HUES6 (cell line): ENCODE results near the gene SND1.
A peak's percentile ranks its signal among the peaks of the same experiment; 100 is the strongest.

Experiments
- H3K27ac ChIP-seq: 2 replicates; pipeline ENCODE4 v1.7.0; 2013; ENCODE audit warnings: low read depth, mild to moderate bottlenecking, low read length, inconsistent platforms
- H3K27me3 ChIP-seq: 2 replicates; pipeline ENCODE4 v1.6.1; 2013; ENCODE audit warnings: low read length; ENCODE audit not compliant: control insufficient read depth, insufficient read depth
- H3K36me3 ChIP-seq: 2 replicates; pipeline ENCODE4 v1.6.1; 2013; ENCODE audit warnings: low read length; ENCODE audit not compliant: control insufficient read depth, insufficient read depth
- H3K4me1 ChIP-seq: 2 replicates; pipeline ENCODE4 v1.6.1; 2013; ENCODE audit warnings: low read length; ENCODE audit not compliant: control insufficient read depth, insufficient read depth
- H3K4me3 ChIP-seq: 2 replicates; pipeline ENCODE4 v1.5.1; 2013; ENCODE audit warnings: low read depth, low read length
- H3K9ac ChIP-seq: one replicate; pipeline ENCODE4 v1.6.1; 2013; ENCODE audit warnings: mild to moderate bottlenecking, low read length
- H3K9me3 ChIP-seq: 2 replicates; pipeline ENCODE4 v1.6.1; 2013; ENCODE audit warnings: low read depth, low read length; ENCODE audit not compliant: control insufficient read depth, insufficient read depth

Gene SND1

GRCh38 chr7:128092221-128092620 lies 440.2 kb downstream of the SND1 start:
- no peak overlapping the region for H3K4me3 ChIP-seq
- H3K27ac ChIP-seq = no peak overlapping the region
- H3K9ac ChIP-seq = no peak overlapping the region
- H3K4me1 ChIP-seq = no peaks in the 10 kb centered on the region
- H3K9me3 ChIP-seq = no peaks in the 10 kb centered on the region
- no peaks in the 10 kb centered on the region for H3K27me3 ChIP-seq
- peaks cover 72% of the 10 kb centered on the region for H3K36me3 ChIP-seq

- H3K9ac ChIP-seq = no peak overlapping the region
- no peaks in the 10 kb centered on the region for H3K9me3 ChIP-seq
- H3K4me1 ChIP-seq = no peaks in the 10 kb centered on the region
- no peak overlapping the region for H3K27ac ChIP-seq
- no peaks in the 10 kb centered on the region for H3K27me3 ChIP-seq
- peaks cover 61% of the 10 kb centered on the region for H3K36me3 ChIP-seq
- H3K4me3 ChIP-seq = no peak overlapping the region
Measured at GRCh38 chr7:128093614-128094570, 441.9 kb downstream of the SND1 start.

- H3K36me3 ChIP-seq = peaks cover 54% of the 10 kb centered on the region
- no peaks in the 10 kb centered on the region for H3K9me3 ChIP-seq
- no peak overlapping the region for H3K4me3 ChIP-seq
- H3K27me3 ChIP-seq = no peaks in the 10 kb centered on the region
- H3K4me1 ChIP-seq = no peaks in the 10 kb centered on the region
- H3K27ac ChIP-seq = no peak overlapping the region
- no peak overlapping the region for H3K9ac ChIP-seq
Measured at GRCh38 chr7:128094686-128095085, 442.7 kb downstream of the SND1 start.

- H3K4me3 ChIP-seq = no peak overlapping the region
- H3K36me3 ChIP-seq = peaks cover 29% of the 10 kb centered on the region
Measured at GRCh38 chr7:128097211-128097731, 445.3 kb downstream of the SND1 start.

GRCh38 chr7:128098629-128099028 lies 446.6 kb downstream of the SND1 start:
- Histone ChIP-seq H3K9me3 (no peaks in the 10 kb centered on the region), H3K4me3 (no peak overlapping the region), H3K27me3 (peaks cover 18% of the 10 kb centered on the region), H3K36me3 (peaks cover 16% of the 10 kb centered on the region), H3K27ac (no peak overlapping the region), H3K4me1 (no peaks in the 10 kb centered on the region), H3K9ac (no peak overlapping the region)

More at GRCh38 chr7:128097211-128097731, 445.3 kb downstream of the SND1 start:
- no peaks in the 10 kb centered on the region for H3K9me3 ChIP-seq
- H3K9ac ChIP-seq = no peak overlapping the region
- no peak overlapping the region for H3K27ac ChIP-seq
- no peaks in the 10 kb centered on the region for H3K4me1 ChIP-seq
- peaks cover 5% of the 10 kb centered on the region for H3K27me3 ChIP-seq

GRCh38 chr7:128099204-128099671 lies 447.2 kb downstream of the SND1 start:
- H3K27ac ChIP-seq = no peak overlapping the region
- no peak overlapping the region for H3K9ac ChIP-seq
- H3K27me3 ChIP-seq = peaks cover 24% of the 10 kb centered on the region
- H3K36me3 ChIP-seq = peaks cover 10% of the 10 kb centered on the region
- no peak overlapping the region for H3K4me3 ChIP-seq
- H3K4me1 ChIP-seq = no peaks in the 10 kb centered on the region
- no peaks in the 10 kb centered on the region for H3K9me3 ChIP-seq

GRCh38 chr7:128100225-128100948 lies 448.4 kb downstream of the SND1 start:
- Histone ChIP-seq H3K4me1 (no peaks in the 10 kb centered on the region), H3K36me3 (no peaks in the 10 kb centered on the region), H3K27ac (no peak overlapping the region), H3K27me3 (peaks cover 35% of the 10 kb centered on the region), H3K4me3 (no peak overlapping the region), H3K9ac (no peak overlapping the region), H3K9me3 (no peaks in the 10 kb centered on the region)

GRCh38 chr7:128100949-128101713 lies 449.1 kb downstream of the SND1 start:
- H3K9me3 ChIP-seq = no peaks in the 10 kb centered on the region
- no peaks in the 10 kb centered on the region for H3K4me1 ChIP-seq
- peaks cover 43% of the 10 kb centered on the region for H3K27me3 ChIP-seq
- H3K36me3 ChIP-seq = no peaks in the 10 kb centered on the region
- H3K9ac ChIP-seq = no peak overlapping the region
- no peak overlapping the region for H3K4me3 ChIP-seq
- H3K27ac ChIP-seq = no peak overlapping the region

GRCh38 chr7:128102490-128103291 lies 450.7 kb downstream of the SND1 start:
- Histone ChIP-seq H3K27me3 (peaks cover 57% of the 10 kb centered on the region), H3K27ac (no peak overlapping the region), H3K4me3 (no peak overlapping the region), H3K9ac (no peak overlapping the region), H3K36me3 (no peaks in the 10 kb centered on the region), H3K4me1 (no peaks in the 10 kb centered on the region), H3K9me3 (no peaks in the 10 kb centered on the region)

GRCh38 chr7:128103498-128104107 lies 451.6 kb downstream of the SND1 start:
- H3K9me3 ChIP-seq = no peaks in the 10 kb centered on the region
- H3K9ac ChIP-seq = no peak overlapping the region
- H3K4me3 ChIP-seq = peak overlapping the region; percentile 58
- H3K27me3 ChIP-seq = peaks cover 64% of the 10 kb centered on the region
- H3K27ac ChIP-seq = no peak overlapping the region
- no peaks in the 10 kb centered on the region for H3K36me3 ChIP-seq
- no peaks in the 10 kb centered on the region for H3K4me1 ChIP-seq
